Measurements from ENCODE around the gene PARD3B.

The PARD3B gene

GRCh38 chr2:204655101-204655500 is 109.8 kb downstream of the PARD3B start:
- no peak for DNase-seq (ENCODE audit: low read depth)

- DNase-seq (ENCODE audit: low read depth), result no peak
Observed at GRCh38 chr2:204655626-204656025, 110.4 kb downstream of the PARD3B start.

- no peak for DNase-seq (ENCODE audit: low read depth)
Observed at GRCh38 chr2:204657024-204657423, 111.7 kb downstream of the PARD3B start.

- no peak for DNase-seq (ENCODE audit: low read depth)
Observed at GRCh38 chr2:204662956-204663355, 117.7 kb downstream of the PARD3B start.

- no peak for DNase-seq (ENCODE audit: low read depth)
Observed at GRCh38 chr2:204663816-204664425, 118.6 kb downstream of the PARD3B start.

GRCh38 chr2:204664708-204665121 is 119.4 kb downstream of the PARD3B start:
- DNase-seq (ENCODE audit: low read depth), result no peak

- no peak for DNase-seq (ENCODE audit: low read depth)
Observed at GRCh38 chr2:204665207-204665606, 119.9 kb downstream of the PARD3B start.

GRCh38 chr2:204665771-204666170 is 120.5 kb downstream of the PARD3B start:
- no peak for DNase-seq (ENCODE audit: low read depth)

GRCh38 chr2:204667990-204668389 is 122.7 kb downstream of the PARD3B start:
- DNase-seq (ENCODE audit: low read depth), result no peak

GRCh38 chr2:204669382-204669781 is 124.1 kb downstream of the PARD3B start:
- no peak for DNase-seq (ENCODE audit: low read depth)

GRCh38 chr2:204670124-204670523 is 124.8 kb downstream of the PARD3B start:
- no peak for DNase-seq (ENCODE audit: low read depth)

GRCh38 chr2:204670756-204671155 is 125.5 kb downstream of the PARD3B start:
- no peak for DNase-seq (ENCODE audit: low read depth)

GRCh38 chr2:204672772-204673171 is 127.5 kb downstream of the PARD3B start:
- no peak for DNase-seq (ENCODE audit: low read depth)

- no peak for DNase-seq (ENCODE audit: low read depth)
Observed at GRCh38 chr2:204673877-204674276, 128.6 kb downstream of the PARD3B start.

GRCh38 chr2:204678031-204678430 is 132.8 kb downstream of the PARD3B start:
- DNase-seq (ENCODE audit: low read depth), result no peak

GRCh38 chr2:204680576-204680975 is 135.3 kb downstream of the PARD3B start:
- no peak for DNase-seq (ENCODE audit: low read depth)

- no peak for DNase-seq (ENCODE audit: low read depth)
Observed at GRCh38 chr2:204681412-204681811, 136.1 kb downstream of the PARD3B start.

GRCh38 chr2:204683384-204683783 is 138.1 kb downstream of the PARD3B start:
- DNase-seq (ENCODE audit: low read depth), result no peak

GRCh38 chr2:204686406-204686805 is 141.1 kb downstream of the PARD3B start:
- no peak for DNase-seq (ENCODE audit: low read depth)

GRCh38 chr2:204687776-204688175 is 142.5 kb downstream of the PARD3B start:
- DNase-seq (ENCODE audit: low read depth), result no peak

GRCh38 chr2:204691911-204692510 is 146.7 kb downstream of the PARD3B start:
- no peak for DNase-seq (ENCODE audit: low read depth)

GRCh38 chr2:204692790-204693189 is 147.5 kb downstream of the PARD3B start:
- no peak for DNase-seq (ENCODE audit: low read depth)

- DNase-seq (ENCODE audit: low read depth), result no peak
Observed at GRCh38 chr2:204693262-204693661, 148.0 kb downstream of the PARD3B start.

- no peak for DNase-seq (ENCODE audit: low read depth)
Observed at GRCh38 chr2:204695506-204695905, 150.2 kb downstream of the PARD3B start.
